GM18508 (cell line): ENCODE data around the gene ROBO4.

Experiments used
- ATAC-seq: cut with Tn5 transposase; IDR thresholded peaks from one replicate; pipeline ENCODE4 v1.9.1; 2021; ENCODE audit warnings: moderate number of reproducible peaks; ENCODE audit not compliant: insufficient read depth, unreplicated experiment

ROBO4 gene

DNA sequence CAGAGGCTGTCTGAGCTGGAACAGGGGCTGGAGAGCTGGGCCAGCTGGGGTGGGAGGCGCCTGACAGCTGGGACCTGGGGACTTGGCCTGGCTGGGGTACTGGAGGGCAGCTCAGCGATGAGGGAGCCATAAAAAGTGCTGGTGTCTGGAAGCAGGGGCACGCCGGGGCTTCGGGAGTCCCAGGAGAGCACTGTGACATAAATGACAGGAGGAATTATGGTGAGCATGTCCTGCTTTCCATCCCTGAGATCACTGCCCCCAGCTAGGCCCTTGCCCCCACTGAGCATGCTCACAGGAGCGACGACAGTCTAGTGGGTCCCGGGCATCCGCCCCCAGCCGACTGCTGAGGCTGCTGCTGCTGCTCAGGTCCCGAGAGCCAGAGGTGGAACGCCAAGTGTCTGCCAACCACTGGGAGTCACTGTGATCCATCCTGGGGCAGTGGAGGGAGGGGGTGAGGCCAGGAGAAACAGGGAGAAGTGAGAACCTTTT lies 6.2 kb downstream of the ROBO4 start:
- no peak for ATAC-seq

DNA sequence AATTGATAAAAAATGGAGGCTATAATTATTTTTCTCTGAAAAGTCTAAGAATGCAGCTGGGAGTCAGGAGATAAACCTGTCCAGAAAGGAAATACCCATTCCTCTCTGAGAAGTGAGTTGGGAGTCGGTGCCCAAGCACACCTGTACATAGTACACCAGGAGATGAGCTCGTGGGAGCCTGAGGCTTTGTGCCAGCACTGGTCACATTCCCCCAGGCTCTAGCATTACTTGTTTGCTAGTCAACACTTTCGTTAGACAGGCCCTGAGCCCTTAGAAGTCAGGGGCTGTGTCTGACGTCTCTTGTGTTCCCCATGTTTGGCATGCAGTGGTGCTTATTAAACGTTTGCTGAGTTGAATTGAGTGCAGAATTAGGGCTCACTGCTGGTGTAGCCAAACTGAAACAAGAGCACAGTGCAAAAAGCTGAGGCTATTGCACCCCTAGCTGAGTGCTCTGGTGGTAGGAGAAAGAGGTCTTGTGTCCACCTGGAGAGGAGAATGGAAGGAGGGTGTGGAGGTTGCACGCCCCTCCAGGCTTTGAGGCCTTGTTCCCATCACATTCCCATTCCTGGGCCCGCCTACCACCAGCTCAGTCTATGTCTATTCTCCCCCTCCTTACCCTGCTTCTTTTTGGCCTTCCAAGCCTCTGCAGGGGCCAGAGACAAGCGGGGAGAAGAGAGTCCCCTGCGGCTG lies 6.8 kb downstream of the ROBO4 start:
- ATAC-seq: no peak

DNA sequence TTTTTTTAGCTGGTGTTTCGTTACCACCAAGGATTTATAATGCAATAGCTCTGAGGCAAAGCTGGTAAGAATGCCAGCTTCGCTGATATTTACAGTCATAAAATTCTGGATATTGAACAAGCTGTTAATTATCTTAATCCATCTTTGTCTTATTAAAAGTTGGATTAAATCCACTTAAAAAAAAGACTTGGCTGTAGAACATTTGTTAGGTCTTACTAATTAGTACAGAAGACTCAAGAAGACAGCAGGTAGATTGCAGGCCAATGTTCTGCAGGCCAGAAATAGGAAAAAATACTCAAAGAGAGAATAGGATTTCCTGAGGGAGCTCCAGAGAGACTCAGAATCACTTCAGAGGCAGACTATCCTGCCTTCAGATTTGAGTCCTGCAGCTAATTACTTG lies 7.5 kb downstream of the ROBO4 start:
- no peak for ATAC-seq

DNA sequence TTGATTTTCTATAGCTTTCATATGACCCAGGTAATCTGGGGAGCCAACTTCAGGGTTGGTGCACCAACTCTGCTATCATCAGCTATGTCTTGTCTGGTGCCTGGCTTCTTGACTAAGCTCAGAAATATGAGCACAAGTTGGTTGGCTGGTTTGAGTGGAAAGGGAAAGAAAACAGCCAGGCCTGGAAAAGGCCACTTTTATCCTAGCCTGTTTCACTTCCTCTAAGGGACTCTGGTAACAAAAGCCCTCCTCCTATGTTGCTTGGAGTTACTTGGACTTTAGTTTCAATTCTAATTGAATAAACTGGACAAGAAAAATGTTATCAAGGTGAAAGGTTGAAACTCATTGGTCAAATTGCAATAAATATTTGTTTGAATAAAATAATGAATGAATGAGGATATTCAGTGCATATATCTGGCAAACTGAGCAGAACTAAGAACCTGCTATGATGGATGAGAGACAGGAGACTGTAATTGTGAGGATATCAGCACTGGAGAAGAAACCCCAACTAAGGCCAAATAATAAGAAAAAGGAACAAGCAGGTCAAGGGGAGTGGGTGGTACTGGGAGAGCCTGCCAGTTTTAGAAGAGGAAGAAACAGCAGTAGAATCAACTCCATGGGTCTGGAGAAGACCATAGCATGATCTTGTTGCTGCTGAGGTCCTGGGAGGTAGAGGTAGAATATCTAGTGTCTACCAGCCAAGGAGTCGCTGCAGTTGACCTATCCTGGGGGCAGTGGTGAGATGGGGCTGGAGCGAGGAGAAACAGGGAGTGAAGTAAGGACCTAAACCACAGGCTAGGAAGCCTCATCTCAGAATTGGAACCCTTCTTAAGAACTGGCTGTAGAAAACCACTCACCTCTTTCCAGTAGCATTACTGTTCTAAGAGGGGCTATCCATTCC lies 8.2 kb downstream of the ROBO4 start:
- ATAC-seq: no peak

DNA sequence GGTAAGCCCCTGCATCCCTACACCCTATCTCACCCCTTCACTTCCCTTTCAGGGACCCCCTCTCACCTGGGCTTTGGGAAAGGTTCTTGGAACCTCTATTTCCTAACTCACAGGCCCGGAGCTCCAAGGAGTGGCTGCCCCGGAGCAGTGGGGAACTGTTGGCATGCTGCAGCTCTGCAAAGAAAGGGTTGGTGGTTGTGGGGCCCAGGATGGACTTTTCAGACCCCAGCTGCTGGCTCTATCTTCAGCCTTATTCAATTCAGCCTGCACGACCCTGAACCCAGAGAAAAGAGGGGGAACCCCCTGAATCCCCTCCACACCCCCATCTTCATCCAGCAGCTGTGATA lies 10.0 kb downstream of the ROBO4 start:
- no peak for ATAC-seq

DNA sequence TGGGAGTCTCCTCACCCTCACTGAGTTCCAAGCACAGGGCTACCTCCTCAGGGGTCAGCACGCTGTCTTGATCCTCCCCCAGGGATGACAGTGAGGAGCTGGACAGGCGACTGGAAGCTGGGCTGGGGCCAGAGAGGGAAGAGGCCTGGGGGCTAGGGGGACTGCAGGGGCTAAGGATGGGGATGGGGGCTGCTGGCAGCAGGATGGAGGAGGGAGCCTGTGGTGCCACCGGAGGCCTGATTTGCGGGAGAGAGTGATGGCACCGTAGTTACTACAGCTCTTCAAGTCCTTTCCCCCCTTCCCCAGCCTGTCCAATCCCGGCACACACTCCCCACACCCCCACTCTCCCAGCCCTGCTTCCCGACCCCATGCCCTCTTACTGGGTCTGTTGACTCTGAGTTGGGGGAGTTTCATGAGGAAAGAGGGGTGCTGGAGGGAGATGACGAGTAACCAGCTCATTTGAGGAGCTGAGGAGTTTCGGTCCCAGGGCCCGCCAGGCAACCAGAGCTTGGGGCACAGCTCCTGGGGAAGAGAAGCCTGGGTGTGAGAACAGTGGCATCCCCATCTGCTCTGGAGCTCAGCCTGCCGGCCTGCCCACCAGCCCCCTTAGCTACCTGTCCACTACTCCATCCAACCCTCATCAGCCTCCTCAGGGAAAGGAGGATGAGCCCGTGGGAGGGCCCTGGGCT lies 10.5 kb downstream of the ROBO4 start:
- no peak for ATAC-seq

DNA sequence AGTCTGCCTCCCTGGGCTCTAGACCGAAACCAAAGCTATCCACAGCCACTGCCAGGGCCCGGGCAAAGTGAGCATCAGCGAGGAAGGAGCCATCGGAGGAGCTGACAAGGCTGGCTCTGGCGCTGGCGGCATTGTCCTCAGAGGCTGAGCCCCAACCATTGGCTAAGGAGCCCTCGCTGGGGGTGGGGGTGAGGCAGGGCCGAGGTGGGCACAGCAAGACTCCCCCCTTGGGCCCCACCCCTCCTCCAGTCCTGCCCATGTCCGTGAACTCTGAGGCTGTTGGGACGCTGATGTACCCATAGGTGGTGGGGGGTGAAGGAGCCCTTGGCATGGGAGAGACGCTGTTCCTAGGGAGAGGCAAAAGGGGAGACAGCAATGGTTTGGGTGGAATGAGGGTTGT lies 11.2 kb downstream of the ROBO4 start:
- no peak for ATAC-seq

DNA sequence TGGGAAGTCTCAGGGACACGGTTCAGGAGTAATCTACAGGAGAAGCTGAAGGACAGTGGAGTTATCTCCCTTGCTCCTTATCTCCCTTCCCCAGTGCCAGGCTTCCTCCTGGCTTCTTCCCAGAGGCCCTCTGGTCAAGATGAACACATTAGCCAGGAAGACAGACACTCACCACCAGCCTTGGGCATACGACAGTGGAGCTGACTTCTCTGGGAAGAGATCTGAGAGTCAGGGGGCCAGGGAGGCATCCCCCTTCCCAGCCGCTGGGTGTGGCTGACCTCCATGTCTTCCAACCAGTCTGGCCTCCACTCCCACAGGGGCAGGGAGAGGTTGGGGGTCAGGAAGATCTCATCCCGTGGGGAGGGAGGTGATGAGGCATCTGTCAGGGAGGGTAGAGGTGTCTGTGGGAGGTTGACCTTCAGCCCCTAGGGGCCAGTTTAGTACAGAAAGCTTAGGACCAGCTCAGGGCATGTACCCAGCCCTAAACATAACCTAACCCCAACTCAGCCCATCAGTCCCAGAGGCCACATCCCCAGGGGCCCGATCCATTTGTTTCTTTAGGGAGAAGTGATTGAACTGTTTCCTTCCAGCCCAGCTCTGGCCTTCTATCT lies 12.7 kb downstream of the ROBO4 start:
- no peak for ATAC-seq

DNA sequence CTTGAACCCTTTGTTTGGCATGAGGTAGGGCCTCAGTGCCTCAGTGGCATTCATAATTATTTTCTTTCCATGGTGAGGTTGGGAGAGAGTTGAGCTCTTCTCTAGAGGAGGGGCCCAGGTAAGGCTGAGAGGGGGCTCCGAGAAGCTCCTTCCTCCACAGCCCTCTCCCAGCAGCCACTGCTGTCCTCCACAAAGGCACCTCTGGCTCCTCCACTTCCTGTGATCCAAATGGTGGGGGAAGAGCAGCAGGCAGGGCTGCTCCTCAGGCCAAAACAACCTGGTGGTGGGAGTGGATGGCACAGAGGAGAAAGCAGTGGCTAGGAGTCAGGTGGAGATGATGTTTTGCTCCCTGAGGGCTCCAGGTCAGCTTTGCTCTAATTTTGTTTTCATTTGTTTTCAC lies 13.3 kb downstream of the ROBO4 start:
- ATAC-seq: no peak

DNA sequence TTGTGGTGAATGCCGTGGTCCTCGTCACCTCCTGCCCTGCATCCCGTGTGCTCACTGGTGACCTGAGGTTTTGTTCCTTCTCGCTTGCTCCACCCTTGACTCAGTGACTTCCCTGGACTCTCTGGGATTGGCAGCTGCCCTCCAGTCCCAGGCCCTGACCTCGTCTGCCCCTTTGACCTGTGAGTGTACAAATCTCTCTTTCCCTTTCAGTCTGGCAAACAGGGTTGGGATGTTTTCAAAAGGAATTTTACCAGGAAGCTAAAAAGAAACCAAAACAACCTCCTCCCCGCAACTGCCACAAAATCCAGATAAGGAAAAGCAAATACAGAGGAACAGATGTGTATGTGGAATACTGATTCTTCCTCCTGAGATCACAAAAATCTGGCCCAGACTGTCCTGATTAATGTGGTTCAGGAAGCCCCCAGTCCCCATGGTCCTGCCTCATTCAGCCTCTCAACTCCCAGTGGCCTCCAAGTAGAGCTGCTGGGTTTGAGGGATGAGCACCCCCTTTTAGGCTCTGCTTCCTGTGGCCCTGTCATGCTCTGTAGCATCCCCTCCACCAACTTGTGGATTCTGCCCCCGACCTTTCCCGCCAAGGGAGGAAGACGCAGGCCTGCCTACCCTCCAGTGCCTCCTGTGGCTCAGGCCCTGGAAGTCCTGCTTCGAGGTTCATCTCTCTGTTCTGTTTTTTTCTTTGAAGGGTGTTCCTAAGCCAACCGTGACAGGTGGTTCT lies 15.2 kb downstream of the ROBO4 start:
- ATAC-seq: no peak

DNA sequence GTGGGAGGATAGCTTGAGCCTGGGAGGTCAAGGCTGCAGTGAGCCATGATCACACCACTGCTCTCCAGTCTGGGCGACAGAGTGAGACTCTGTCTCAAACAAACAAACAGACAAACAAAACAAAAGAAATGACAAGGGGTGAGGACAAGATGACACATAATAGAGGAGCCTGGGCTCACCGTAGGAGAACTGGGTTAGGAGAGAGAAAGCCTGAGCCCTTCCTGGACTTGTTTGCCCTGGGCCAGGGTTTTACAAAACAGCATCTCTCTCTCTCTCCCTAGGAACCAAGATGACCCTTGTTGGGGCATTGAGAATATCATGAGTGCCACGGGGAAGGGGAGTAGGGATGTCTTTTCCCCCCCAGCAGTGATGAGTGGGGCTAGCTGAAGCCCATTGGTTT lies 16.7 kb downstream of the ROBO4 start:
- ATAC-seq: no peak

DNA sequence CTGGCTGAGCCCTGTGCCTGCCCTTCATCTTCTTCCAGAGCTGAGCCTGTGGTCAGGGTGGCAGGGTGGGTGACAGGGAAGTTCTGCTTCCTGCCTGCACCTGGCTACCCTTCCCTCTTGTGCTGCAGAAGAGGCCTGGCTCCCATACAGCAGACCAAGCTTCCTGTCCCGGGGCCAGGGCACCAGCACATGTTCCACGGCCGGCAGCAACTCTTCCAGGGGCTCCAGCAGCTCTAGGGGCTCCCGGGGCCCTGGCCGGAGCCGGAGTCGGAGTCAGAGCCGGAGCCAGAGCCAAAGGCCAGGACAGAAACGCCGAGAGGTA lies 17.4 kb downstream of the ROBO4 start:
- ATAC-seq: no peak

DNA sequence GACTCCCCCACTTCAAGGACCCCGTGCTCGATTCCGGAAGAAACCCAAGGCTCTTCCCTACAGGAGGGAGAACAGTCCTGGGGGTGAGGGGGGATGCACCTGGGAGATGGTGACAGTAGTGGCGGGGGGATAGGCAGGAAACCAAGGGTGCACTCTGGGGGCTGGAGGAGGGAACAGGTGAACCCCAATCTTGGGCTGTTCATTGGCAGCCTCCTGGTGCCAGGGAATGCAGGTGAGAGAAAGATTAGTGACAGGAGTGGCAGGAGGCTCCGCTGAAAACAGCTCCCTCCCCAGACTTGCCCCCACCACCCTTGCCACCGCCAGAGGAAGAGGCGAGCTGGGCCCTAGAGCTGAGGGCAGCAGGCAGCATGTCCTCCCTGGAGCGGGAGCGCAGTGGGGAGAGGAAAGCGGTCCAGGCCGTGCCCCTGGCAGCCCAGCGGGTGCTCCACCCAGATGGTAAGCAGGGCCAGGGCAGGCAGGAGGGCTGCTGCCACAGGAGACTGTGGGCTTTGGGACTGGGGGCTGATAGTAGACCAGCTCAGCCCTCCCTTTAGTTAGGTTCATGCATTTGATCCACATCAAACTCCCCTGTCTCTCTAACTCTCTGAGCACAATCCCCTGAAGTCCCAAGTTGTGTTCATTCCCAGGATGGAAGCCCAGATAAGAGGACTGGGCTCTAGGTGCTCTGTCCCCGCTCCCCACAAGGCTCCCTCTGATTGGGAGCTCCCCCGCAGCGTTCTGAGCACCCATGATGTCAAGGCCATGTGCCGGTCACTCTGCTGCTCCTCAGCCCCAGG lies 18.0 kb downstream of the ROBO4 start:
- no peak for ATAC-seq

DNA sequence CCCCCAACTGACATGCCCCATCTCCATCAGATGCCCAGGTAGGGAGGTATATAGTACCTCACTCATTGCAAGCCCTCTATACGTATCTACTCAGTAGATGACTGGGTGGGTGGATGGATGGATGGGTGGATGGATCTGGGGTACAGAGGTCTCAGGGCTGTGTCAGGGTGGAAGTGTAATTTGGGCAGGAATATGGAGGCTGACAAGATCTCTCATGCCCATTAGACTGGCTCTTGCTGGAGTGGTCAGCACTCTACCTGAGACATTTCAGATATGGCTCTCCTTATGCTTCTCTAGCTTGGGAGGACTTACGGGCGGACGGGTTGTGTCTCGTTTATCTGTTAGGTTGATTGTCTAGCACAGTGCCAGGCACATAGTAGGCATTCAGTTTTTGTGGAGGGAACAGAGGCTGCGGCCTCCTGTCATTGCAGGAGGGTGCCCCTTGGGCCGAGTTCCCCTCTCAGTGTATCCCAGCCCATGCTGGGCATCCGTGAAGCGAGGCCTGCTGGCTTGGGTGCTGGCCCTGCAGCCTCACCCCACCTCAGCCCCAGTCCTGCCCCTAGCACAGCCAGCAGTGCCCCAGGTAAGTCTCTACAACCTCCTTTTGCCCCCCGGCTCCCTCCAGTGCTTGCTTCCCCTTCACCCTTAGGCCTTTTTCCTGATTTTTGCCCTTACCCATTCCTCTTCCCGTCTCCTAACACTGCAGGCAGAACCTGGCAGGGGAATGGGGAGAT lies 18.7 kb downstream of the ROBO4 start:
- ATAC-seq: no peak

DNA sequence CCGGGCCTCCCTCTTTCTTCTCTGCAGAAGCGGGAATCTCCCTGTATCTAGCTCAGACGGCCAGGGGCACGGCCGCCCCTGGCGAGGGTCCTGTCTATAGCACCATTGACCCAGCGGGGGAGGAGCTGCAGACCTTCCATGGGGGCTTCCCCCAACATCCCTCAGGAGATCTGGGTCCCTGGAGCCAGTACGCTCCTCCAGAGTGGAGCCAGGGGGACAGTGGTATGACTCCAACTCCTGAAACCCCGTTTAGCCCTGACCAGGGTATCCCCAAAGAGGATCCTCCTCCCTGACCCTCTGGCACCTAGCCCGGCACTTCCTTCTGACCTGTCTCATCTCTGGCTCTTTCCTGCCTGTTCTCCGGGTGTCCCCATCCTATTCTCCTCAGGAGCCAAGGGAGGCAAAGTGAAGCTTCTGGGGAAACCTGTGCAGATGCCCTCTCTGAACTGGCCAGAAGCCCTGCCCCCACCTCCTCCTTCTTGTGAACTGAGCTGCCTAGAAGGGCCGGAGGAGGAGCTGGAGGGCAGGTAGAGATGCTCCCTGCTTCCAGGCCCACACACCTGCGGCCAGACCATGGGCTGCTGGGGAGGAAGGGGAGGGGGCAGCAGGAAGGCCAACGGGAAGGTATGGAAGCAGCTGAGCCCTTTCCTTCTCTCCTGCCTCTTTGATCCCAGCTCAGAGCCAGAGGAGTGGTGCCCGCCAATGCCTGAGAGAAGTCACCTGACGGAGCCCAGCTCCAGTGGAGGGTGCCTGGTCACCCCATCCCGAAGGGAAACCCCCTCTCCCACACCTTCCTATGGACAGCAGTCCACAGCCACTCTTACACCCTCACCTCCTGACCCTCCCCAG lies 19.5 kb downstream of the ROBO4 start:
- ATAC-seq: no peak

DNA sequence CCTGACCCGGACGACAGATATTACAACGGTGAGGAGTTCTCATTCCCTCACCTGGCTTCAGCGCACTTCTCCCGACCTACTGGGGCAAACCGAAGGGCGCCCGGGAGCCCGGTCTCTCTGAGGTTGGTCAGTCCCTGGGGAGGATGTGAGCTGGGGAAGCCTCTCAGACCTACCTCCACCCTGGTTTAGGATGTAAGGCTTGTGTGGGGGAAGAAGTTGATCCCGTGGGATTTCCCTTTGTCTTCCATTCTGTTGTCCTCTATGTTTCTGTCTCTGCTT lies 20.1 kb downstream of the ROBO4 start:
- no peak for ATAC-seq

DNA sequence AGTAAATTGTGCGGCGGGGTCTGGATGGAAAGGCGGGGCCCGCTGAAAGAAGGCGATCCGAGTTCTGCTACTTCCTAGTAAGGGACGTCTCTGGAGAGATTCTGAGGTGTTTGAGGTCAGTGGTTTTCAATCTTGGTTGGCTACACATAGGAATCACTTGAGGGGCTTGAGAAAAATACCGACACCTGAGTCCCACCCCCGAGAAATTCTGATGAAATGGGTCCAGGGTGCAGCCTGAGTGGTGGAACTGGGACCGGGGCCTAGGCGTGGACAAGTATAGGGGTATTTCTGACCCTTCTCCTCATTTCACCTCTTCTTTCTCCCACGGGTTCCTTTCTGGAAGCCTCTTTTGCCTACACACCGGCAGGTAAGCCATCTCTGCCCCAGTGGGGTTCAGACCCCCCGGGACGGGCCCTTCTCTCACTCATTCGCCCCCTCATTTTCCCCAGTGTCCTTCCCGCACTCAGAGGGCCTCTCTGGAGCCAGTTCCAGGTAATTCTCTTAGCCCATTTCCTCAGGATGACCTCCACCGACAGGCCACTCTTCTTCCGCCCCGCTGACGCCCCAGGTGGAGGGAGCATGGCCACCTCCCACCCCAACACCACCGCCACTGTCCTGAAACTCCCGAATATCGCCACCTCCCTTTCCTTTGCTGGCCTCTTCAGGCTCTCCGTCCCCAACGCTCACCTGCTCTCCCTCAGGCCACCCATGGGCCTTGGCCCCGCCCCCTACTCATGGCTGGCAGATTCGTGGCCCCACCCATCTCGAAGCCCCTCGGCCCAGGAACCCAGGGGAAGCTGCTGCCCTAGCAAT lies 20.6 kb downstream of the ROBO4 start:
- ATAC-seq: no peak
